ENCODE measurements around the gene APOL2.
"Not testable (repeated sequence)": the region's sequence is repeated elsewhere in the genome, so short reads cannot be mapped to it uniquely, and the experiment has no call there.

Gene APOL2

DNA sequence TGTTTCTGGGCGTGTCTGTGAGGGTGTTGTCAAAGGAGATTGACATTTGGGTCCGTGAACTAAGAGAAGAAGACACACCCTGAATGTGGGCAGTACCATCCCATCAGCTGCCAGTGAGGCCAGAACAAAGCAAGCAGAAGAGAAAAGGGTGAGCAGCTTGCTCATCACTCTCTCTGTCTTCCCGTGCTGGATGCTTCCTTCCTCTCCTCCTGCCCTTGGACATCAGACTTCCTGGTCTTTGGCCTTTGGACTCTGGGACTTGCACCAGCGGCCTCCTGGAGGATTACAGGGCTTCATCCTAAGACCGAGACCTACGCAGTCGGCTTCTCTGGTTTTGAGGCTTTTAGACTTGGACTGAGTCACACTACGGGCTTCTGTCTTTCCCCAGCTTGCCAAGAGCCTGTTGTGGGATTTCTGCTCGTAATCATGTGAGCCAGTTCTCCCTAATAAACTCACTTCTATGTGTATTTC is 18.8 kb downstream of the APOL2 start:
- DNase-seq, result no peak

DNA sequence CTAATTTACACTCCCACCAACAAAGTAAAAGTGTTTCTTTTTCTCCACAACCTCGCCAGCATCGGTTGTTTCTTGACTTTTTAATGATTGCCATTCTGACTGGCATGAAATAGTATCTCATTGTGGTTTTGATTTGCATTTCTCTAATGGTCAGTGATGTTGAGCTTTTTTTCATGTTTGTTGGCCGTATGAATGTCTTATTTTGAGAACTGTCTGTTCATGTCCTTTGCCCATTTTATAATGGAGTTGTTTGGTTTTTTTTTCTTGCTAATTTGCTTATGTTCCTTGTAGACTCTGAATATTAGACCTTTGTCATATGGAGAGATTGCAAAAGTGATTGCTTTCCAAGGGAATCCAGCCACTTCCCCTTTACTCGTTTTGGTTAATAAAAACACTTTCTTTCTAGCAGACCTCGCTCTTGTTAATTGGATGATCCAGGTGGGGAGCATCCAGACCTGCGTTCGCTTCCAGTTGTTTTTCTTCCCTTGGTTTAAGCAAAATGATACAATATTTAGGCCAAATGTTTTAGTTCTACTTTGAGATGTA is 20.6 kb downstream of the APOL2 start:
- DNase-seq, result no peak

DNA sequence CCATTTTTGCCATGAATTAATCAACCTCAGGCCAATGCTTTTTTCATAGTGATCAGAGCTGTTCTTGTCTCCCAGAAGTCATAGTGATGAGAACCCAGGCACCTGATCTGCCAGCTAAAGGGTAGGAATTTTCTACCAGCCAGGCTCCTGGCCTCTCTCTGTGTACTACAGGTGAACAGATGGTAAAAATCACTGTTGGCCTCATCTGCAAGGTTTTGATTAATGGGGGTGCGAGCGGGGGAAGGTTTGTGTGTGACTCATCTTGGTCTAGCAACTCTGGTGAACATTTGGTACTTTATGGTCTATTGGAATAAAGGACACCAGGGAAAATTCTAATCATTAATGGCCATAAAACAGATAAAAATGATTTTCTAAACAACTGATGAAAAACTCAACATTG is 23.3 kb downstream of the APOL2 start:
- DNase-seq, result no peak

DNA sequence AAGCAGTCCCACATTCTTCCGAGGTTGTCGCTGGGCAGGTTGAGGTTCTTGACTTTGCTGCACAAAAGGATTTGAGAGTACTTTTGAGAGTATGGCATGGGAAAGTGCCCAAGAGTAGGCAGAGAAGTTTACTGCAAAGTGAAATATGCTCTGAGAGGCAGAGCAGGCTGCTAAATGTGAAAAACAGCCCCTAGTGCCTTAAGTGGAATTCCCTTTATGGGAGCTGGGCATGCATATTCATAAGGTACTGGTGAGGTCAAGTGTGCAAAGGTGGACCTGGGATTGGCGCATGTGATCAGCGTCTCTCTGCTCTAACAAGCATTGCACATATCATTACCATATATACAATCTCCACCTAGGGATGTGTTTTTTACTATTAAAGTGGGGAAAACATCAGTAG is 25.7 kb downstream of the APOL2 start:
- no peak for DNase-seq

DNA sequence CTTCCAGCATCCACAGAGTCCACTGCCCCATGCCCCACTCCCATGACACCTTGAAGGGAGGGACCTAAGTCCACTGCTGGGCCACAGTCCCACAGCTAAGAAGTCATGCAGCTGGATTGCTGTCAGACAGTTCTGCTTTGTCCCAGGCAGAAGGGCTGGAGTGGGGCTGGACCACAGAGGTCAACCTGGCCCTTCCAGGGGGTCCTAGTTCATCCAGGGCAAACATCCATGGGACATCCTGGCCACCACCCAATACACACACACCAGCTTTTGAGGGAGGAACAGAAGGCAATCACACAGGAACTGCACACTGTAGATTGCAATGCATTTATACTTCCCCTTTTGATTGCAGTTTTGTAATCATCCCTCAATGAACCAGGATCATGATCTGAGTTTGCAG is 26.4 kb downstream of the APOL2 start:
- no peak for DNase-seq

DNA sequence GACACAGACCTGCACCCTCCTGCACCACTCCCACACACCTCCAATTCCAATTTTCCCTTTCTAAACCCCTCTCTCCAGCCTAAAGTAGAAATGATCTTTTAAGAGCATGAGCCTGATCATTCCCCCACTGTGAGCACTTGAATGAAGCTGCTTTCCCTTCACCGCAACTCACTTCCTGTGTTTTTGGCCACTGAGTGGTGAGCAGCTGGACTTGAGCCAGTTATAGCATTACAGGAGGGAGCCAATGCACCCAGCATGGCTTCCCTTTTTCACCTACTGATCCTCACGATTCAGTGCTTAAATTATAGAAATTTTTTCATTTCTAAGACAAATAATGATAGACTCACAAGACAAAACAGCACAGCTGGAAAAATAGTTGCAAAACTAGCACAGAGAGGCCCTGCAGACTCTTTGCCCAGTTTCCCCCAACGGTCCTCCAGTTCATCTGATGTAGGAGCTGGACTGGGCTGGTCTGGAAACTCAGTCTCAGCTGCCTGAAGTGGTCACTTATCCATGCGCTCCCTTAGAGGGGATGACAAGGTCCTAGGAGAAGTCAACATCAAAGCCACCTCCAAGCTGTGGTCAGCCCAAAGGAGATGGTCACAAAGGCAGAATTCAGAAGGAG is 28.0 kb downstream of the APOL2 start:
- DNase-seq, result no peak

DNA sequence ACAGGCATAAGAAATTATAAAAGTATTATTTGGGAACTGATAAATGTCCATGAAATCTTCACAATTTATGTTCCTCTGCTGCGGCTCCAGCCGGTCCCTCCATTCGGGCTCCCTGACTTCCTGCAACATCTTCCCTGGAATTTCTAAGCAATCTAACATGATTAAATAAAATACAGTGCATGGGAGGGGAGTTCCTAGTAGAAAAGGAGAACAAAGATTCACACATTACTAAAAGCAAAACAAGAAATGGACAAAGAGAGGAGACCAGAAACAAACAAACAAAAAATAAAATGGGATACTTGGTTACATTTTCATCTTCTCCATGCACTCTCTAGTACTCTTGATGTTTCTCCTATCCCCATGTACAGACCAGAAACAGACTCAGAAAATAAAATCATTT is 29.1 kb downstream of the APOL2 start:
- no peak for DNase-seq

DNA sequence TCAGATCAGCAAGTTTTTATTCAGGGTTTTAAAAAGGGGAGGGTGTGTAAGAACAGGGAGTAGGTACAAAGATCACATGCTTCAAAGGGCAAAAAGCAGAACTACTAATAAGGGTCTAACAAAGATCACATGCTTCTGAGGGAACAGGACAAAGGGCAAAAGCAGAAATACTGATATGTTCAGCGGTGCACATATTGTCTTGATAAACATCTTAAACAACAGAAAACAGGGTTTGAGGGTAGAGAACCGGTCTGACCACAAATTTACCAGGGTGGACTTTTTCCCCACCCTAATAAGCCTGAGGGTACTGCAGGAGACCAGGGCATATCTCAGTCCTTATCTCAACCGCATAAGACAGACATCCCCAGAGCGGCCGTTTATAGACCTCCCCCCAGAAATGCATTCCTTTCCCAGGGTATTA is 29.8 kb downstream of the APOL2 start:
- not testable (repeated sequence) for DNase-seq

DNA sequence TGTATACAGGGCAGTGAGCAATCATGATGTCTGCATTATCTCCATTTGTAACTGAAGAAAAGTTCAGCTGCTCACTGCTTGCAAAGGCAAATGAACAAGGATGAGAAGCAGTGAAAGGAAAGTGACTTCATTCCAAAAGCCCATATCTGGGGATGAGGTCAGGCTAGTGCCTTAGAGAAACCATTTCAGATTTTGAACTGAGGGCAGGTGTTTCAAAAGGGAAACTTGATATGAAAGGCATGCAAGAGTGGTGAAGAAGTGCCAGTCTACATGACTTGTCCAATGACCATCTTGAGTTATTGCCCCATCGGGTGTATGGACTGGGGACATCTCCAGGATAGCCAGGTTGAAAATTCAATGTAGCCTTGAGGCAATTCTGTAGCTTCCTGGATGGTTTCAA is 30.4 kb downstream of the APOL2 start:
- no peak for DNase-seq

DNA sequence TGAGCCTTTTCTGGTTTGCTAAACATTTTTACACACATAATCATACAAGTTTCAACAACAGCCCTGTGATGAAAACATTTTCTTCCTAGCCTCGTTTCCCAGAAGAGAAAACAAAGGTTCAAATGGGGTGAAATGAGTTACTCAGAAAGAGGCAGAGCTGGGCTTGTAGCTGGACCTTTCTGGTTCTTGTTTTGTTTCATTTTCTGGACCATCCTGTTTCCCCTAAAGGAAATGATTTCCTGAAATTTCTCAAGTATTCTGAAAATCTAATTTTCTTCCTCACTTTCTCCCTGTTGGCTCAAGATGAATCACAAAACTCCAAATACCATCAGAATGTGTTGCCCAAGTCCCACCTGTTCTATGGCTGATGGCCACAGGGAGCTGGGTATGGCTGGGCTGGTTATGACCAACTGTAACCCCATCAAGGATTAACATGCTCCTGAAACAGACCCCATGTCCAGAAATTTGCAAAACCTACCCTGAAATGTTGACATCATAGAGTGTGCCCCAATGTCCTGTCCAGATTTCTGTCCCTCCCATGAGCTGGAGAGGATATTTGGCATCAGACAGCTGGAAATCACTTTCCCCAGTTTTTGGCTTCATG is 31.1 kb downstream of the APOL2 start:
- DNase-seq, result no peak

DNA sequence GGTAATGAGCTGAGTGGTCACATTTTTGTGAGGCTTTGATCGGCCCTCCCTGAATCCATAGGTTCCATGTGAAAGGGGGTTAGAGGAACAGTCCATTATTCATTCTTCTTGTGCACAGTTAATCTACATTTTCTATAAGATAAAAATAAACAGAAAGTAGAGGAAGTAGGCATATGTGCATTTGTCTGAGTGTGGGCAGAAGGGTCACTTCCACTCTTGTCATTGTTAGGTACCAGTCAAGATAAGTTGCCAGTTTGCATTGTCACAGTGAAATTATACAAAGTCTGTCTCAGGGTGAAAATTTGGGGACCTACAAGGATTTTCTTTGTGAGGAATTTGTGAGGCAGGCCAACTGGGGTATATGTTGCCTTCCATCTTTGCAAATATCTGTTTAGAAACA is 33.1 kb downstream of the APOL2 start:
- no peak for DNase-seq

DNA sequence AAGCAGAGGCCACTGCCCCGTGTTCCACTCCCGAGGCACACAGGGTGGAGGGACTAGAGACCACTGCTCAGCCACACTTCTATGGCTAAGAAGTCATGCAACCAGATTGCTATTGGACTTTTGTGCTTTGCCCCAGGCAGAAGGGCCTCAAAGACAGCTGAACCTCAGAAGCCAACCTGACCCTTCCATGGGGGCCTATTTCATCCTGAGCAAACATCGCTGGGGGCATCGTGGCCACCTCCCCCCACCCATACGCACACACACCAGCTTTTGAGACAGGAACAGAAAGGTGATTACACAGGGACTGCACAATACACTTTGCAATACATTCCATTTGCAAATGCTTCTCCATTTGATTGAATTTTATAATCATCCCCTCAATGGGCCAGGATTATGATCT is 33.8 kb downstream of the APOL2 start:
- DNase-seq, result not testable (repeated sequence)

DNA sequence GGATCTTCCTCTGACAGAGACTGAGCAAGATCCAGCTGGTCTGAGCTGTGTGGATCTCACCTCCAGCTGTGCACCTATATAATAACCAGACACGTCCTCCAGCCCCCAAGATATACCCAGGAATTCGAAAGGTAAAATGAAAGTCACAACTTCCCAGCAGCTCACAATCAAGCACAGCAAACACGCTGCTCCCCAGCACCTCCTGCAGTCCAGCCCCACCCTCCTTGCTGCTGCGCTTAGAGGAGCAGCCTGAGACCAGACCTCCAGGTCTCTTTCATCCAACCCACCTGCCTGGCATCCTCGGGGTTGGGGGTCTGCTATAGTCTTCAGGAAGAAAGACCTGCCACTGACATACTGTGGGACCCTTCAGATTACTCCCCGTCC is 34.7 kb downstream of the APOL2 start:
- DNase-seq, result no peak

DNA sequence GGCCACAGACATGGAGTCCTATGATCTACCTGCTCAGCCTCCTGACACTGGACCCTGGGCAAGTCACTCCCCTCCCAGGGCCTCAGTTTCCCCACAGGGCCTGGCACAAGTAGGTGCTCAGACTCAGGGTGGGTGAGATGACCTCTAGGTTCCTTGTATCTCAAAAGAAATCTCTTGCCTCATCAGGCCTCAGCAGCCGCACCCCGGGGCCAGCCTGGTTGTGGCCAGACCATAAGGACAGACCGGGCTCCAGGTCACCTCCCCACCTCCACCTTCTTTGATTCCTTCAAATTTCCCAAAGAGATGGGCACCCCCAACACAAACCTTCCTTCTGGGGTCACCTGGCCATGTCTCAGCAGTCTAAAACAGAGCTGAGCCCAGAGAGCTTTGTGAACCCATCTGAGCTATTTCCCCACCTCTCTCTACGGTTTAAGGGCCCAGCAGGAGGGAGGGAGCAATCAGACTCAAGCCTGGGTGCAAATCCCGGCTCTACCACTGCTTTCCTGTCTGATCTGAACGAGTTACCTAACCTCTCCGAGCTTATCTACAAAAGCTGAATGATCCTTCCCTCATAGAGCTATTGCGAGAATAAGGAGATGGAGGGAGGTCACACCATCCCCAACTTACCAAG is 35.2 kb downstream of the APOL2 start:
- DNase-seq, result no peak

DNA sequence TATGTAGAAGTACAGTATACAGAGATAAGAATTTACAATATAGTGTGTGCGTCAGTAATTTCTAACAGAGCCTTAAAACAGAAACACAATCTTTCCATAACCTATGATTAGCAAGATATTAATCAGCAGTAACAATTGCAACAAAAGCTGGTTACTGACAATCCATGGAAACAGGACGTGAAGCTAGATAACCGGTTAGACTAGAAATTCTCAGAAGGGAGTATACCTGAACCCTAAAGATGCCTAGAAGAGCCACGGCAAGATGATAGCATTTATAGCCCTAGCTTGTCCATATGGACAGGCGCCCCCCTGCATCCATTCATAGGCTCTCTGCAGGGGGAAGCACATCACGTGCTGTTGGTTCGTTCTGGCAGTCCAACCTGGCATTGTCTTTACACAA is 35.9 kb downstream of the APOL2 start:
- not testable (repeated sequence) for DNase-seq

DNA sequence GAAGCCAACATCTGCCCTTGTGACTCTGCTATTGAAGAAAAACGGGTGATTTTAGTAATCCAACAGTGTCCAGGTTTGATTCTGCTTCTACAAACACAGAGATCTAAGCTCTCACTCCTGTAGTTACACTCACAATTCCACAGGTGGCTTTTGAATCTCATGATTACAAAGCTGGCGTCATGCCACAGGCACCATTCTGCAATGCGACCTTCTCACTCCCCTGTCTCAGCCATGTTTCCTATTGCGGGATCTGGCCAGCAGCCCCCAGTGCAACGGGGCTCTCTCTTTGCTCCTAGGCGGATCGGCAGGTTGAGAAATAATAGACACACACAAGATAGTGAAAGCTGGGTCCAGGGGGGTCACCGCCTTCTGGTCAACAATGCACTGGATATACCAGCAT is 36.4 kb downstream of the APOL2 start:
- not testable (repeated sequence) for DNase-seq

DNA sequence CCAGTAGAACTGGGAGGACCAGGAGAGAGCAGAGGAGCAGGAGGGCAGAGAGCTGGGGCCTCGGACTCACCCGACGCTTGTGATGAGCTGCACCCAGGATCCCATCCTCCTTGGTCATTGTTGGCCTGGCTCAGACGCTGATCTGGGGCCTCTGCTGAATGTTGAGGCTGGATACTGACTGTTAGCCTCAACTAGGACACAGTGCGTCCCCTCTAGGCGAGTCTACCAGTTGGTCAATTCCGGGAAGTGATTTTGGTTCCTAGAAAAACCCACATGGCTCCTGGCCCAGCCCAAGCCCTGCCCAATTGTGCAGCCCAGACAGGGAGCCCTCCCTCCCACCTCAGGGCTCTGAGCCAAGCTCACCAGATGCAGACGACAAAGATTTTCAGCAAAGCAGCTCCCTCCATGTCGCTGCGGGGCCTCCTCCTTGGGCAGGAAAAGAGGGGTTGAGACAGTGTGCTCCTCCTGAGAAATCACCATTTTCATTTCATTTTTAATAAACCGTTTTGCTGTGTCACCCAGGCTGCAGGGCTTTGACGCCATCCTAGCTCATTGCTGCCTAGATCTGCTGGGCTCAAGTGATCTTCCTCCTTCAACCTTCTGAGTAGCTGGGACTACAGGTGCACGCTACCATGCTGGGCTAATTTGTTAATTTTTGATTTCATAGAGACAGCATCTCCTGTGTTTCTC is 37.6 kb downstream of the APOL2 start, which contains the start of gene APOL4:
Gene APOL4, minus strand, starts transcription at position 180 of the 690 bp plus-strand sequence. Its CDS starts 75 bp downstream, at position 105.
- no peak for DNase-seq

DNA sequence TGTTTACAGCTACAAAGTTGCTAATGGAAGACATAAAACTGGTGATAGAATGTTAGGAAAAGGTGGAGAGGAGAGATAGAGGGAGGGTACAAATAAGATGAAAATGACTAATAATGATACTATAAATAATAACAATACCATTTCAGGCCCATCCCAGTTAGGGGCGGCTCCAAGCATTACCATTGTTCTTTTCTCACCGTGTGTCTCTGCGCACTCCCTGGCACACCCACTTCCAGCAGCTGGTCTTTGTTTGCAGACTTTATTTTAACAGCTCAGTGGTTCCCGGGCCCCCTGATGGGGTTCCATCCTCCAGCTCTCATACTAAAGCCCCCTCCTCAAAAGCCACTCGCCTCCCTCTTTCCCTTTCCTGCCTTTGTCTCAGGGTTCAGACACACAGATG is 38.3 kb downstream of the APOL2 start:
- not testable (repeated sequence) for DNase-seq

DNA sequence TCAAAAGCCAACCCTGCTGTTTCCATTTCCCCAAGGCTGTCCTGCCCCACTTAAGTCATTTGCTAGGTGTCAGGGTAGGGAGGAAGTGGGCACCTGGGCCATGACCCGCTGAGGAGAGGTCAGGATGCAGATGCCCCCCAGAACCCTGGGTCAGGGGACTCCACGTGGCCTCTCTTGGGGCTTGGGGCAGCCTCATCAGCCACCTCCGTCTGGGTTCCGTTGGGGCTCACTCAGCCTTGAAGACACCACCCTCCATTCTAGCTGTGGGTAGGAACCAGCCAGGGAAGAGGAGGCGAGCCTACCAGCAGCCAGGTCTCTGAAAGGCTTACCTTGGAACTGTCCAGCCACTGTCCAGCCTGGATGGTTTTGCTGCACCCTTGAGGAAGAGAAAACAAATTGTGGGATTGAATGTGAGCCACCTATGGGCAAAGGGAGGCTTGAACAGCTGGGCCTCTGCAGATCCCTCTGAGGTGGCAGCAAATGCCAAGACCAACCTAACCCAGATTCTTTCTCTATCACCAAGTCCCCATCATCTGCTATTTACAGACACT is 40.3 kb downstream of the APOL2 start:
- no peak for DNase-seq

DNA sequence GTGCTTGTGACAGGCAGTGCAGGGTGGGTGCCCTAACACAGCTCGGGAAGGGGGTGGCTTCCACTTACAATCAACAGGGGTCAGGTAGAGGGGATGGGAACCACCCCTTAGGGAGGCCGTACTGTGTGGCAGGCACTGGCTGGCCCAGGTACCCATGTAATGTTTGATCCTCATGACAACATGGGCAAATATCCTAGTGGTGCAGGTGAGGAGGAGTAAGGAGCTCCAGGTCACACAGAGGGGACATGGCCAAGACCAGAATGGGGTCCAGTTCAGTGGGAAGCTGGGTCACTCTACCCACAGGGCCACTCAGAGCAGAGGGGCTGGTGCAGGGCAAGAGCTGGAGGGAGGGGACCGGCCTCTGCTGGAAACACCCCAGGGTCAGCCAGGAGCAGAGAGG is 40.8 kb downstream of the APOL2 start:
- no peak for DNase-seq

DNA sequence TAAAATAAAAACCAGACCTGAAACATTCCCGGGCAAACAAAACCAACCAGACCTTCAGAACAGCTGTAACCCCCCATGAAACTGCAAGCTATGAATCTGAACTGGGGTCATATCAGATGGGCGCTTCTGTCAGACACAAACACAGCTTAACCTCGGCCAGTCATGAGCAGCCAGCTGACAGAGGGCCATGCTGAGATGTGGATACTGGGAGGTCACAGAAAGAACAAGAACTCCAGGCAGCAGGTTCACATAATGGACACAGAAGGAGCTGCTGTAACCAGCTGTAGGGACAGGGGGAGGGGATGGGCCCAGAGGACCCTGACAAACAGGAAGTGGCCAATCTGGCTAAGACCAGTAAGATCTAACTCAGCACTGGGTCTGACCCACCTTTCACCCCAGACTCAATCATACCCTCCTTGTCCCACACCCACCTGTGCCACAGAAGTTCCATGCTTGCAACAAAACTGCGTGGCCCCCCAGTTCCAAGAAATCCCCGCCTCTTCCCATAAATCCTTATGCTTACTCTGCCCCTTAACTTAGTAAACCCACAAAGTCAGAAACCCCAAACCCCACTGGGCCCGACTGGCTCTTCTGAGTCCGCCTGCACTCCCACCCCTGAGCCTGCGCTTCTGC is 41.7 kb downstream of the APOL2 start:
- no peak for DNase-seq

DNA sequence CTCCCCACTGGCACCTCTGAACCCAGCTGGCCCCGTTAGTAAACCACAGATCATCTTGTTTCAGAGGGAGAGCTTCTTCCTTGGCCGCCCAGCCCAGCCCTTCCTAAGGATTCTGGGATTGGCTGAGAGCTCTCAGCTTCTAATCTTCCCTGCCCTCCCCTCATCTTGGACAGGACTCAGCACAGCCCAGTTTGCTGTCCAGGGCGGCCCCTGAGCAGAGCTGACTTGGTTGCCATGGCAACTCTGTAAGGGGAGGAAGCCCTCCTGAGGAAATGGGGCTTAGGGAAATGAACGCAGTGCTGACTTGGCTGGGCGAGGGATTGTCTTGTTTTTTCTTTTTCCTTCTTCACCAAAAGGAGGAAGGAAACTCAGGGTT is 42.3 kb downstream of the APOL2 start:
- no peak for DNase-seq
